NCI-H748 (cell line): Measurements from ENCODE around the gene PIGN.
A peak's percentile ranks its signal among the peaks of the same experiment; 100 is the strongest.

Experiments
- DNase-seq: peaks from one replicate; lab custom pipeline; 2025; ENCODE audit not compliant: unreplicated experiment; lab: John Stamatoyannopoulos, UW

The PIGN gene

GRCh38 chr18:62186774-62187542, at the start of gene PIGN, which contains the start of gene RELCH:
Gene PIGN (minus strand): TSS chr18:62187056. CDS start chr18:62161353, 25,703 bp downstream.
Gene RELCH (plus strand): TSS chr18:62187255. CDS start chr18:62187506, 251 bp downstream.
- DNase-seq: peak; percentile 99

- no peak for DNase-seq
These were observed 49.4 kb upstream of the PIGN start for GRCh38 chr18:62236252-62236651.

- DNase-seq: no peak
These were observed 39.2 kb upstream of the PIGN start for GRCh38 chr18:62226047-62226446.

GRCh38 chr18:62224229-62224628, 37.4 kb upstream of the PIGN start:
- DNase-seq: peak; percentile 9

- DNase-seq: no peak
These were observed 27.9 kb upstream of the PIGN start for GRCh38 chr18:62214790-62215189.

GRCh38 chr18:62211325-62211828, 24.5 kb upstream of the PIGN start:
- DNase-seq: no peak

- DNase-seq: no peak
These were observed 23.3 kb upstream of the PIGN start for GRCh38 chr18:62210138-62210537.

- no peak for DNase-seq
These were observed 22.2 kb upstream of the PIGN start for GRCh38 chr18:62209046-62209445.

- no peak for DNase-seq
These were observed 19.7 kb upstream of the PIGN start for GRCh38 chr18:62206593-62206992.

GRCh38 chr18:62205824-62206223, 19.0 kb upstream of the PIGN start:
- no peak for DNase-seq

- DNase-seq: no peak
These were observed 15.0 kb upstream of the PIGN start for GRCh38 chr18:62201870-62202269.

GRCh38 chr18:62200121-62200914, 13.5 kb upstream of the PIGN start:
- no peak for DNase-seq

GRCh38 chr18:62199629-62200028, 12.8 kb upstream of the PIGN start:
- no peak for DNase-seq

- DNase-seq: no peak
These were observed 11.4 kb upstream of the PIGN start for GRCh38 chr18:62198259-62198658.

GRCh38 chr18:62196980-62197379, 10.1 kb upstream of the PIGN start:
- no peak for DNase-seq

GRCh38 chr18:62196079-62196478, 9.2 kb upstream of the PIGN start:
- DNase-seq: no peak

- DNase-seq: no peak
These were observed 2.4 kb upstream of the PIGN start for GRCh38 chr18:62189208-62189607.

- peak; percentile 57 for DNase-seq
These were observed 971 bp upstream of the PIGN start for GRCh38 chr18:62187543-62188510.

- no peak for DNase-seq
These were observed 420 bp downstream of the PIGN start for GRCh38 chr18:62186499-62186773.

- DNase-seq: peak; percentile 63
These were observed 3.2 kb downstream of the PIGN start for GRCh38 chr18:62183578-62184195.

GRCh38 chr18:62182220-62182619, 4.6 kb downstream of the PIGN start:
- DNase-seq: no peak
